Amniotic epithelial cell (primary cell): Measurements from ENCODE around the gene TMEM209.
"Not testable (repeated sequence)": the region's sequence is repeated elsewhere in the genome, so short reads cannot be mapped to it uniquely, and the experiment has no call there.

Experiments
- DNase-seq: peaks from one replicate; pipeline ENCODE4 v3.0.0-alpha.2; 2010; ENCODE audit warnings: low read depth

TMEM209 gene

GRCh38 chr7:130127404-130127803, 77.8 kb downstream of the TMEM209 start:
- peak; percentile 38 for DNase-seq

- DNase-seq: not testable (repeated sequence)
Measured at GRCh38 chr7:130126840-130127239, 78.4 kb downstream of the TMEM209 start.

- no peak for DNase-seq
Measured at GRCh38 chr7:130124711-130125110, 80.5 kb downstream of the TMEM209 start.

GRCh38 chr7:130123501-130123900, 81.7 kb downstream of the TMEM209 start:
- no peak for DNase-seq

- DNase-seq: no peak
Measured at GRCh38 chr7:130118801-130119200, 86.4 kb downstream of the TMEM209 start.

- DNase-seq: no peak
Measured at GRCh38 chr7:130118294-130118693, 86.9 kb downstream of the TMEM209 start.

GRCh38 chr7:130114776-130115175, 90.4 kb downstream of the TMEM209 start:
- no peak for DNase-seq
